ENCODE data around the gene SLC25A51. TPM values are rescaled to one million over a fixed set of nuclear protein-coding genes. Genes with fewer than 3 reads are reported as not detected.
A peak's percentile ranks its signal among the peaks of the same experiment; 100 is the strongest.

The SLC25A51 gene
- total and polyA plus RNA-seq, 2 donors (not counting 3 experiments of a cell fraction or from before 2014, with no cell fraction given), result 15.4 to 36.2 TPM

DNA sequence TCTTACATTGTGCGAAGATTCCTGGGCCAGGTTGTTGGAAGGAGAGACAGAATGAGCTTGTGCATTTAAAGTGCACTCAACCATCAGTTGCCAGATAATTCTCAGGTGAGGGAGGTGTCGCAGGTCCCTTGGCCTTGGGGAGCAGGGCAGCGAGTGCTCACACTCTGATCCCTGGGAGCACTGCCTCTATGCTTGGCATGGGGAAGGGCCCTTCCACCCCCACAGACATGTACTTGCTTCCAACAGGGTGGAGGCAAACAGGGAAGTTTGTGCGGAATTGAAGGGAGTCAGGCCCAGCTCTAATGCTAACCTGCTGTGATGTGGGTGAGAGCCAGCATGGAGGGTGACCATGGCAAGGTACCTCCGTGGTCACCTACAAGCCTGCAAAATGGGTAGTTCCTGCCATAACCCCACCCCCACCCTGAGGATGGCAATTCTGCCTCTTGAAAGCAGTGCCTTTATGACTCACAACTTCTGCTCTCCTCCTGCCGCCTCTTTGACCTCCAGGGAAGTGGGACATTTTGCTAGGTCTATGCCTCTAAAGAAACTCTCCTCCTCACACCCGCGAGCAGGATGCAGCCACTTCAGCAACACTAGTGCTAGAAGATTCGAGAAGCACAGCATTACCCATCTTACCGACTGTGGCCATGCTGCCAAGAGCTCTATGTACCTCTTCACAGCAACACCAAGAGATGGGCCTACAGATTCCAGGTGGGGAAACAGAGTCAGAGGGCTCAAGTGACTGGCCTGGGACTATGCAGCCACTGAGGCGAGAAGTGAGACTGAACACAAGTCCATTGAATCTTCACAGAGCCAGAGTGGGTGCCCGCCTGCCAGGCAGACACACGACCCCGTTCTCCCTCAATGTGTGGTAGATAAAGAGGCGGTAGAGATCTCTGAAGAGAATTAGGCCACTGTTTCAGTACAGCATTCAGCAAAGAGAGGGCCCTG lies 22.1 kb upstream of the SLC25A51 start:
- no peaks in the 10 kb centered on the region for H3K9me3 ChIP-seq (replicated peaks; ENCODE audit: control insufficient read depth, insufficient read depth, low read length)
- H3K9me1 ChIP-seq (replicated peaks; ENCODE audit: control insufficient read depth, extremely low read depth, insufficient read depth, low read length), result no peaks in the 10 kb centered on the region
- no peaks in the 10 kb centered on the region for H3K79me2 ChIP-seq (ENCODE audit: control insufficient read depth, insufficient read depth, low read length)
- no peaks in the 10 kb centered on the region for H4K20me1 ChIP-seq (replicated peaks; ENCODE audit: control insufficient read depth, extremely low read depth, insufficient read depth, low read length)
- no peaks in the 10 kb centered on the region for H3K27me3 ChIP-seq (ENCODE audit: control insufficient read depth in 2 of 2, insufficient read depth in 2 of 2, low read length in 2 of 2)
- no peak overlapping the region for H3K4me2 ChIP-seq (ENCODE audit: insufficient read depth, low read length)
- no peak overlapping the region for H2AFZ ChIP-seq (ENCODE audit: low read depth, low read length)
- BruUV-seq (replicated peaks), result no TSS peak
- CTCF ChIA-PET, result interaction anchor here (0.6 to 1.3 kb wide), 2 partner anchors 9 to 100 kb away, joined by 3 read pairs; no protein-coding TSS in a partner anchor
- dilution Hi-C loops (cut with MboI; ENCODE audit: extremely low pct_ligation_motif_present, low sequenced_read_pairs) (no loop called here), intact Hi-C loops (cut with micrococcal nuclease) (no loop called here)
- peaks cover 39% of the 10 kb centered on the region for H3K4me1 ChIP-seq (ENCODE audit: control insufficient read depth, extremely low read depth, insufficient read depth, low read length)
- POLR2A ChIA-PET, result no interaction called here
- H3K4me3 ChIP-seq (replicated peaks in 1 of 3; ENCODE audit: insufficient read depth in 1 of 3, low read depth in 1 of 3, low read length in 3 of 3), result no peak overlapping the region
- TF ChIP-seq MYC (IDR thresholded peaks at IDR 0.05; ENCODE audit: low read depth, low read length) (no peak), EZH2 (IDR thresholded peaks at IDR 0.05; ENCODE audit: borderline replicate concordance, low read depth, low read length, severe bottlenecking) (no peak), FOS (IDR thresholded peaks at IDR 0.05; ENCODE audit: borderline replicate concordance, insufficient read depth, low read length) (peak; percentile 44)
- peaks cover 0 to 3% of the 10 kb centered on the region in 2 experiments for H3K36me3 ChIP-seq (ENCODE audit: control insufficient read depth in 2 of 2, extremely low read depth in 1 of 2, insufficient read depth in 2 of 2, low read length in 2 of 2)
- DNase-seq (ENCODE audit: low read depth, low spot score), result peak; percentile 32
- H3K27ac ChIP-seq (ENCODE audit: insufficient read depth, low read depth, low read length), result no peak overlapping the region
- peak; percentile 75 for FAIRE-seq
- no peak overlapping the region for H3K9ac ChIP-seq (replicated peaks; ENCODE audit: extremely low read depth, insufficient read depth, low read length)

GRCh38 chr9:37925006-37925405 lies 21.1 kb upstream of the SLC25A51 start:
- Histone ChIP-seq H3K4me2 (ENCODE audit: insufficient read depth, low read length) (no peak overlapping the region), H3K79me2 (ENCODE audit: control insufficient read depth, insufficient read depth, low read length) (no peaks in the 10 kb centered on the region), H3K4me1 (ENCODE audit: control insufficient read depth, extremely low read depth, insufficient read depth, low read length) (peaks cover 36% of the 10 kb centered on the region), H4K20me1 (replicated peaks; ENCODE audit: control insufficient read depth, extremely low read depth, insufficient read depth, low read length) (no peaks in the 10 kb centered on the region), H3K4me3 (replicated peaks in 1 of 3; ENCODE audit: insufficient read depth in 1 of 3, low read depth in 1 of 3, low read length in 3 of 3) (no peak overlapping the region), H3K9ac (replicated peaks; ENCODE audit: extremely low read depth, insufficient read depth, low read length) (no peak overlapping the region), H3K36me3 (ENCODE audit: control insufficient read depth in 2 of 2, extremely low read depth in 1 of 2, insufficient read depth in 2 of 2, low read length in 2 of 2) (peaks cover 0 to 3% of the 10 kb centered on the region in 2 experiments), H3K27ac (ENCODE audit: insufficient read depth, low read depth, low read length) (no peak overlapping the region), H3K27me3 (ENCODE audit: control insufficient read depth in 2 of 2, insufficient read depth in 2 of 2, low read length in 2 of 2) (no peaks in the 10 kb centered on the region), H2AFZ (ENCODE audit: low read depth, low read length) (no peak overlapping the region), H3K9me3 (replicated peaks; ENCODE audit: control insufficient read depth, insufficient read depth, low read length) (no peaks in the 10 kb centered on the region), H3K9me1 (replicated peaks; ENCODE audit: control insufficient read depth, extremely low read depth, insufficient read depth, low read length) (no peaks in the 10 kb centered on the region)
- no peak for FAIRE-seq
- dilution Hi-C loops (cut with MboI; ENCODE audit: extremely low pct_ligation_motif_present, low sequenced_read_pairs), result no loop called here
- ChIA-PET POLR2A (interaction anchor here (0.5 kb wide), 1 partner anchor 12 kb away, joined by 3 read pairs; no protein-coding TSS in a partner anchor), CTCF (interaction anchor here (1.2 to 1.3 kb wide), 2 partner anchors 9 to 102 kb away, joined by 3 read pairs; no protein-coding TSS in a partner anchor)
- TF ChIP-seq EZH2 (IDR thresholded peaks at IDR 0.05; ENCODE audit: borderline replicate concordance, low read depth, low read length, severe bottlenecking) (no peak), POLR2A (IDR thresholded peaks at IDR 0.05; ENCODE audit: low read depth, low read length) (no peak), GATA2 (IDR thresholded peaks at IDR 0.05; ENCODE audit: insufficient read depth, insufficient read length, low read depth, low read length) (no peak), MYC (IDR thresholded peaks at IDR 0.05; ENCODE audit: low read depth, low read length) (no peak), CTCF (IDR thresholded peaks at IDR 0.05; ENCODE audit: extremely low read depth in 1 of 2, insufficient read depth in 1 of 2, low read depth in 1 of 2, low read length in 2 of 2) (no peak), MAX (IDR thresholded peaks at IDR 0.05; ENCODE audit: insufficient read depth, insufficient read length) (no peak), POLR2AphosphoS5 (IDR thresholded peaks at IDR 0.05; ENCODE audit: insufficient read depth, low read depth, low read length) (no peak), JUN (IDR thresholded peaks at IDR 0.05; ENCODE audit: borderline replicate concordance, insufficient read depth, insufficient read length, low read depth) (no peak), FOS (IDR thresholded peaks at IDR 0.05; ENCODE audit: borderline replicate concordance, insufficient read depth, low read length) (no peak)
- no peak for DNase-seq (ENCODE audit: low read depth, low spot score)
- BruUV-seq (replicated peaks), result no TSS peak
- intact Hi-C loops (cut with micrococcal nuclease), result no loop called here
